Testis (tissue), 2 donors: Measurements from ENCODE around the gene TP53BP2.

Experiments used
- POLR2A ChIP-seq: fragments of 450-650 bp; IDR thresholded peaks from one replicate; pipeline ENCODE4 v1.6.1; 2017; ENCODE audit warnings: antibody characterized with exemption, mild to moderate bottlenecking, moderate library complexity
- TF ChIP-seq, protein P1 (sequence below), 3 experiments: fragments of 450-650 bp in 2 of 3; fragments of 200-600 bp in 1 of 3; sonication (generic) in 1 of 3; IDR thresholded peaks; one replicate each; pipeline ENCODE4 v1.5.1; 2016 to 2019; ENCODE audit warnings: antibody characterized with exemption in 3 of 3, mild to moderate bottlenecking in 2 of 3, moderate library complexity in 1 of 3

DNA sequence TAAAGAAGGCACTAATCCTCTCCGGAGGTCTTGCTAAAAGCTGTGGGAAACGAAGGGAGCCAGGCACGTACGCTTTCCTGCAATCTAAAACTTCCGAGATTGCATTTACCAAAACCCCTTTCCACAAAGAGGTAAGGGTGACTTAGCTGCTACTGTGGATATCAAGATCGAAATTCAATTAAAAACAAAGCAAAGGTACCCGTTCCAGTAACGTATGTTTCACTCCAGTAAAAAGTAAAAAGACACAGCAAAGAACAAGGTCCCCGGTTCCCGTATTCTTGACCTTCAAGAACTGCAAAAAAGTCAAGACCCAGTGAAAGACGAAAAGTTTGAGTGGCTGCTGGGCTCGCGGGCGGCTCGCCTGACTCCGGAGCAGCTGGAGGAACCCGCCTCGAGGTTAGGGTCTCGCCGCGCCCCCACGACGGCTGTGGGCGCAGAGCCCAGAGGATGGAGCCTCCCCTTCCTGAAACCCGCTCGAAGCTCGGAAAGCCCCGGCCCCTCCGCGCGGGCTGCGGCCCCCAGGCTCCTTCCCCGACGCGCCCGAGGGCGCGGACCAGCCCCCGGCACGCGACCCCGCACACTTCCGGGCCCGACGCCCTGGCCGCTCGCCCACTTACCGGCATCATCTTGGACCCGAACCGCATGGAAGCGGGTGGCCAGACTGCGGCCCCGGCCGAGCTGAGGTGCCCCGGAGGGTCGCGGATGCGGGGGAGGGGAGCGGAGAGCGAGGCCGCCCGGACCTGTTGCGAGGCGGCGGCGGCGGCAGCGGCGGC lies 524 bp downstream of the TP53BP2 start:
- TF ChIP-seq, protein P1, sequence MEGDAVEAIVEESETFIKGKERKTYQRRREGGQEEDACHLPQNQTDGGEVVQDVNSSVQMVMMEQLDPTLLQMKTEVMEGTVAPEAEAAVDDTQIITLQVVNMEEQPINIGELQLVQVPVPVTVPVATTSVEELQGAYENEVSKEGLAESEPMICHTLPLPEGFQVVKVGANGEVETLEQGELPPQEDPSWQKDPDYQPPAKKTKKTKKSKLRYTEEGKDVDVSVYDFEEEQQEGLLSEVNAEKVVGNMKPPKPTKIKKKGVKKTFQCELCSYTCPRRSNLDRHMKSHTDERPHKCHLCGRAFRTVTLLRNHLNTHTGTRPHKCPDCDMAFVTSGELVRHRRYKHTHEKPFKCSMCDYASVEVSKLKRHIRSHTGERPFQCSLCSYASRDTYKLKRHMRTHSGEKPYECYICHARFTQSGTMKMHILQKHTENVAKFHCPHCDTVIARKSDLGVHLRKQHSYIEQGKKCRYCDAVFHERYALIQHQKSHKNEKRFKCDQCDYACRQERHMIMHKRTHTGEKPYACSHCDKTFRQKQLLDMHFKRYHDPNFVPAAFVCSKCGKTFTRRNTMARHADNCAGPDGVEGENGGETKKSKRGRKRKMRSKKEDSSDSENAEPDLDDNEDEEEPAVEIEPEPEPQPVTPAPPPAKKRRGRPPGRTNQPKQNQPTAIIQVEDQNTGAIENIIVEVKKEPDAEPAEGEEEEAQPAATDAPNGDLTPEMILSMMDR (IDR thresholded peaks at IDR 0.05), result no peak
- TF ChIP-seq POLR2A, result no peak
